Activated T-helper 1 cell treated with anti-CD3 and anti-CD28 coated beads, Interleukin-12 subunit alpha, Interleukin-12 subunit beta, Interleukin-2, Interleukin-4 antibody, amounts not matched to agents 30 ng/mL and 10 ng/mL and 1 ng/mL, durations not matched to agents 14 hours and 24 hours and 36 hours (primary cell): ENCODE results near the gene COX4I1. TPM values are rescaled to one million over a fixed set of nuclear protein-coding genes. Genes with fewer than 3 reads are reported as not detected.

Experiments used
- DNase-seq: peaks from one replicate; pipeline ENCODE4 v3.0.0; 2021; ENCODE audit warnings: low spot score
- H3K27ac Mint-ChIP-seq: one replicate; pipeline ENCODE4 v1.8.0; 2021; ENCODE audit warnings: mild to moderate bottlenecking, mixed read lengths
- H3K27me3 Mint-ChIP-seq: one replicate; pipeline ENCODE4 v1.8.0; 2022; ENCODE audit warnings: mild to moderate bottlenecking, moderate library complexity, mixed read lengths; ENCODE audit not compliant: insufficient read depth
- H3K36me3 Mint-ChIP-seq: one replicate; pipeline ENCODE4 v1.8.0; 2021; ENCODE audit warnings: low read depth, mixed read lengths
- H3K4me1 Mint-ChIP-seq: one replicate; pipeline ENCODE4 v1.8.0; 2021; ENCODE audit warnings: low read depth, mixed read lengths
- H3K4me3 Mint-ChIP-seq: one replicate; pipeline ENCODE4 v1.8.0; 2021; ENCODE audit warnings: mild to moderate bottlenecking, moderate library complexity, mixed read lengths
- H3K9me3 Mint-ChIP-seq: one replicate; pipeline ENCODE4 v1.8.0; 2021; ENCODE audit warnings: mixed read lengths
- intact Hi-C: fragments of 100-400 bp; cut with micrococcal nuclease; formaldehyde crosslinking; loops from one replicate; pipeline ENCODE4 v1.15.1; 2024
- total RNA-seq: library from RNA; stranded (reverse); gene quantifications from 2 replicates; pipeline ENCODE4 v1.2.3, GENCODE V29; 2022

The COX4I1 gene
- total RNA-seq, 1 donor from 2014 or later: 558 TPM

DNA sequence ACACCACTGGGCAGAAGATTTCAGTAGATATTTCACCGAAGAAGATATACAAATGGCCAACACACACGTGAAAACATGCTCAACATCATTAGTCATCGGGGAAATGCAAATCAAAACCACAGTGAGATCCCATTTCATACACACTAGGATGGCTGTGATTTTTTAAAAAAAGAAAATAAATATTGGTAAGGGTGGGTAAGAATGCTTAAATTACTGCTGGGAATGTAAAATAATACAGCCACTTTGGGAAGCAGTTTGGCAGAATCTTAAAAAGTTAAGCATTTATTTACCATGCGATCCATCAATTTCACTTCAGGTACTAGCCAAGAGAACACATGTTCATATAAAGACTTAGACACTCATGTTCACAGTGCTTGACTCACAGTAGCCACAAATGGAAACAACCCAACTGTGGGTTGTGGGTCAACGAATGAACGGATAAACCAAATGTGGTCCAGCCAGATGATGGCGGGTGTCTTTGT is 42.1 kb upstream of the COX4I1 start:
- Mint-ChIP-seq H3K27me3 (peaks cover 34% of the 10 kb centered on the region), H3K36me3 (no peaks in the 10 kb centered on the region)

DNA sequence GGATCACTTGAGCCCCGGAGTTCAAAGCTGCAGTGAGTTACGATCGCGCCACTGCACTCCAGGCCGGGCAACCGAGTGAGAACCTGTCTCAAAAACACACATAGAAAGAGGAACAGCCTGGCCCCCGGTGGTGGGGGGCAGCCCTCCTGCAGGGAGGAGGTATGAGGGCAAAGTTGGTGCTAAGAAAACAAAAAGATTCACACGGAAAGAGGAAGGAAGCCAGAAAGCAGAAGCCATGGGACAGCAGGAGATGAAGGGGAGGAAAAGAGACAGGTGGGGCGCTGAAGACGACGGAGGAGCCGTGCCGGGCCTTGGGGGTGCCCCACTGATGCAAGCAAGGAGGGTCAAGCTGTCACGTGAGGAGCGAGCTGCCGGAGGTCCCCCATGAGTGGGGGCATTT is 40.4 kb upstream of the COX4I1 start:
- H3K27ac Mint-ChIP-seq: no peak overlapping the region
- no peaks in the 10 kb centered on the region for H3K36me3 Mint-ChIP-seq
- no peak overlapping the region for H3K4me3 Mint-ChIP-seq
- no peak for DNase-seq
- intact Hi-C loops: no loop called here
- H3K9me3 Mint-ChIP-seq: no peaks in the 10 kb centered on the region
- no peaks in the 10 kb centered on the region for H3K4me1 Mint-ChIP-seq
- peaks cover 18% of the 10 kb centered on the region for H3K27me3 Mint-ChIP-seq

More for the DNA sequence above, 42.1 kb upstream of the COX4I1 start:
- no peak for DNase-seq
- intact Hi-C loops: no loop called here
- Mint-ChIP-seq H3K27ac (no peak overlapping the region), H3K4me1 (no peaks in the 10 kb centered on the region), H3K4me3 (no peak overlapping the region), H3K9me3 (no peaks in the 10 kb centered on the region)

DNA sequence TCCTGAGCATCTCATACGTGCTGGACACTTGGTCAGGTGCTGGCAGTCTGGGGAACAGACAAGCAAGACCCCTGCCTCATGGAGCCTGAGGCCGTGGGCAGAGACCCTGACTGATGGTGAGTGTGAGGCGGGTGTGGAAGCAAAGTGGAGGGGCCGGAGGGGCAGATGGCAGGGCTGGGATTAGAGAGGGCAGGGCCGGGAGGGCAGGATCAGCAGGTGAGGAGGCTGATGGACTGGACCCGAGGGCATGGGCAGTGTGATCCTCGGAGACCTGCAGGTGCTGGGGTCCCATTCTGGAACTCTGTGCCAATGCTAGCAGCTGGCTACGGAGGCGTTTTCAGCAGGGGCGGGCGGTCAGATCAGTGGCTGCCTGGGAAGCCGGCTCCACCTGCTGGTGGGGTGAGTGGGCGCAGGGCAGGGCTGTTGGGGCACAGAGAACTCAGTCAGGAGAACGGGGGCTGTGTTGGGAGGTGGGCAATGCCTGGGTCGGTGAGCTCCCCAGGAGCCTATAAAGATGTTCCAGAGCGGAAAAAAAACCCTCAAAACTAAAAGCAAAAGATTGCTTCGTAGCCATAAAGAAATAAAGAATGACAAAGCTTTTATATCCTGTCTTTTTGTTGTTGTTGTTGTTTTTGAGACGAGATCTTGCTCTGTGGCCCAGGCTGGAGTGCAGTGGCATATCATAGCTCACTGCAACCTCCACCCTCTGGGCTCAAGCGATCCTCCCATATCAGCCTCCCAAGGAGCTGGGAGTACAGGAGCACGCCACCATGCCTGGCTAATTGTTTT is 39.7 kb upstream of the COX4I1 start:
- Mint-ChIP-seq H3K27me3 (peaks cover 18% of the 10 kb centered on the region), H3K4me3 (no peak overlapping the region), H3K9me3 (no peaks in the 10 kb centered on the region), H3K4me1 (no peaks in the 10 kb centered on the region), H3K27ac (no peak overlapping the region), H3K36me3 (no peaks in the 10 kb centered on the region)
- intact Hi-C loops: no loop called here
- no peak for DNase-seq

DNA sequence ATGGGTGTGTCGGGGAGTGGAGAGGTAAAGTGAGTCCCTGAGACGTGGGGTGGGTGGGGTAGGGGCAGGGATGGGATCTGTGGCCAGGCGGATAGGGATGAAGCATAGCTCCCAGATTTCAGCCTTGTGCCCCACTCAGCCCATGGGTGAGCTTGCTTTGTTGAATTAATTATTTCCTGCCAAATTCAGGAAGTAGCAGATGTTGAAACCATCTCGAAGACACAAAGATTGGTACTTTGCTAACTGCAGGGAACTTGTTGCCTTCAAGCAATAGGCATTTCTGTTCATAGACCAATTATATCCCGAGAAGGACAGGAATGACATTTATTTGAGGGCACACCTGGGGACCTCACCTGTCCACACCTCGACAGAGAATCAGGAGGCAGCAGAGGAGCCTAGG is 37.6 kb upstream of the COX4I1 start:
- Mint-ChIP-seq H3K9me3 (no peaks in the 10 kb centered on the region), H3K36me3 (no peaks in the 10 kb centered on the region), H3K4me1 (no peaks in the 10 kb centered on the region), H3K27me3 (peaks cover 18% of the 10 kb centered on the region), H3K27ac (no peak overlapping the region), H3K4me3 (no peak overlapping the region)
- intact Hi-C loops: no loop called here
- no peak for DNase-seq

DNA sequence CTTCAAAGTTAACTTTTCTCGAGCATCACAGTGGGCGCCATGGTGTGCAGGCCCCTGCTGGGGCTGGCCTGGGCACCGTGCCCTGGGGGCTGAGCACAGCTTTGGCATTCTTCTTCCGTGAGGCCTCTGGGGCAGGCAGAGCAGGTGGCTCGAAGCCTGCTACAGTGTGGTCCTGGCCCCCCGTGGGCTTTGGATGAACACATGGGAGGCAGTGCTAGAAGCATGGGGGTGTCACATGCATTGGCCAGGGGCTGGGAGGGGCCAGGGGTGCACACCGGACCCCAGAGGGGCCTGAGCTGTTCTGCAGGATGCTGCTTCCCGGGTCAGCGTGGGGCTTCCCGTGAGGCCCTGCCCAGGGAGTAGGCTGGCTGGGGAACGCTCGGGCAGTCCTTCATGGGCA is 36.5 kb upstream of the COX4I1 start:
- intact Hi-C loops: no loop called here
- Mint-ChIP-seq H3K4me1 (no peaks in the 10 kb centered on the region), H3K27me3 (peaks cover 13% of the 10 kb centered on the region), H3K4me3 (no peak overlapping the region), H3K36me3 (no peaks in the 10 kb centered on the region), H3K27ac (no peak overlapping the region), H3K9me3 (no peaks in the 10 kb centered on the region)
- DNase-seq: no peak

DNA sequence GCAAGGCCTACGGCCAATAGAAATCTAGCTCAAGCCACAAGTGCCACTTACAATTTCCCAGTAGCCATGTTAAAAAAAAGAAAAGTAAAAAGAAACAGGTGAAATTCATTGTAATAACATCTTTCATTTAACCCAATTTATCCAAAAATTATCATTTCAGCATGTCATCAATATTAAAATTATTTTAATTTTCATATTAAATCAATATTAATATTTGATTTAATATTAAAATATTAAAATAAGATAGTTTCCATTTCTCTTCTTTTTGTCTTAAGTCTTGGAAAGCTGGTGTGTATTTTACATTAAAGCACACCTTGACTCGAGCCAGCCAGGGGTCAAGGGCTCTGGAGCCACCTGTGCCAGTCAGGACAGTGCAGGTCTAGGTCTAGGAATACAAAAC is 35.9 kb upstream of the COX4I1 start:
- no peak for DNase-seq
- no peak overlapping the region for H3K27ac Mint-ChIP-seq
- H3K27me3 Mint-ChIP-seq: peaks cover 13% of the 10 kb centered on the region
- no peaks in the 10 kb centered on the region for H3K36me3 Mint-ChIP-seq
- no peaks in the 10 kb centered on the region for H3K9me3 Mint-ChIP-seq
- H3K4me3 Mint-ChIP-seq: no peak overlapping the region
- no peaks in the 10 kb centered on the region for H3K4me1 Mint-ChIP-seq
- intact Hi-C loops: no loop called here

DNA sequence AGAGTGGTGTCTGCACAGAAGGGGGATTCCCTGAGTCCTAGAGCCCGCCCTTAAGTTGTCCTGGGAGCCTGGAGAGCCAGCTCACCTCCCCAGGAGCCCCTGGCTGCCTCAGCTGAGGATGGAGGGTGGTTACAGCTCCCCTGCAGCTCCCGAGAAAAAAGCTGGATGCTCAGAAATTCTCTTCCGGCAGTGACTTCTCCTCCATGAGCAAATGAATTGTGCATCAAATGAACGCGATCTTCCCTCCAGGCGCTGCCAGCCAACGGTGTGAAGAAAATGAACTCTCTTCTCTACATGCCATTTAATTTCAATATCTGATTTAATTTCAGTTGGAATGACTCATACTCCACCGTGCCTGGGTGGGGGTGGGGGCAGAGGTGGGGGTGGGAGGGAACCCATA is 34.3 kb upstream of the COX4I1 start:
- no peaks in the 10 kb centered on the region for H3K36me3 Mint-ChIP-seq
- no peaks in the 10 kb centered on the region for H3K9me3 Mint-ChIP-seq
- H3K27me3 Mint-ChIP-seq: no peaks in the 10 kb centered on the region
- no peaks in the 10 kb centered on the region for H3K4me1 Mint-ChIP-seq
- H3K4me3 Mint-ChIP-seq: no peak overlapping the region
- no peak overlapping the region for H3K27ac Mint-ChIP-seq
- intact Hi-C loops: no loop called here
- no peak for DNase-seq

DNA sequence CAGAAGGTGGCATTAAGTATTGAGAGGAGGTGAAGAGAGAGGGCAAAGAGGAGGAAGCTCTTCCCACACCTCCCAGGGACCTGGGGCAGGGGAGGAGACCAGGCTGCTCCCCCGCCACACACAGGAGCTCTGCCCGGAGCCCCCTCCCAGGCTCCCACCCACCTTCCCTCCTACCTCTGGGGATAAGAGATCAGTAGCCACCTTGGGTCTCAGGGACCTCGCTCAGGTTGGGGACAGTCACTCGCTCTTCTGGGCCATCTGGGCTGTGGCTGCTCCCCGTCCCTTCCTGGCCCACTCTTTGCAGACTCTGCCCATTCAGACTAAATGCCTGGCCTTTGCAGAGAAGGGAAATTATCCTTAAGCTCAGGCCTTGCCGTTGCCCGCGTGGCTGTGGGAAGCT is 33.7 kb upstream of the COX4I1 start:
- no peak overlapping the region for H3K4me3 Mint-ChIP-seq

DNA sequence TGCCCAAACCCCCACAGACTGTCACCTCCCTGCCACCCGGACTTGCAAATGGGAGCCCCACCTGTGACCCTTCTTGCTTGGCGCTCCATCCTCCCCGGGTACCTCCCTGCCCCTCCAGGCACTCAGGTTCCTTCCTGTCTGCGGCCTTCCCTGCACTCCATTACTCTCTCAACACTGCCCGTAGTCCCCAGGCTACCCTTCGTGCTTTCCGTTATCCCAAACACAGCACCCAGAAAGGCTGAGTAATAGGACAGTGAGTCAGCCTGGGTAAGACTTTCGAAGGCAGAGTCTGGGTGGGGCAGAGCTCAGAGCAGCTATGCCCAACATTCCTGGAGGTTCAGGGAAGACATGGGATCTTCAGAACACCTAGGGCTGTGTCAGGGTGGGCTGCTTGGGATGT is 32.0 kb upstream of the COX4I1 start:
- Mint-ChIP-seq H3K36me3 (no peaks in the 10 kb centered on the region), H3K4me1 (no peaks in the 10 kb centered on the region), H3K4me3 (no peak overlapping the region), H3K27me3 (no peaks in the 10 kb centered on the region), H3K27ac (no peak overlapping the region), H3K9me3 (no peaks in the 10 kb centered on the region)
- no peak for DNase-seq
- intact Hi-C loops: no loop called here

More for the DNA sequence above, 33.7 kb upstream of the COX4I1 start:
- intact Hi-C loops: no loop called here
- H3K36me3 Mint-ChIP-seq: no peaks in the 10 kb centered on the region
- no peaks in the 10 kb centered on the region for H3K4me1 Mint-ChIP-seq
- H3K27me3 Mint-ChIP-seq: no peaks in the 10 kb centered on the region
- no peak for DNase-seq
- H3K27ac Mint-ChIP-seq: no peak overlapping the region
- H3K9me3 Mint-ChIP-seq: no peaks in the 10 kb centered on the region

DNA sequence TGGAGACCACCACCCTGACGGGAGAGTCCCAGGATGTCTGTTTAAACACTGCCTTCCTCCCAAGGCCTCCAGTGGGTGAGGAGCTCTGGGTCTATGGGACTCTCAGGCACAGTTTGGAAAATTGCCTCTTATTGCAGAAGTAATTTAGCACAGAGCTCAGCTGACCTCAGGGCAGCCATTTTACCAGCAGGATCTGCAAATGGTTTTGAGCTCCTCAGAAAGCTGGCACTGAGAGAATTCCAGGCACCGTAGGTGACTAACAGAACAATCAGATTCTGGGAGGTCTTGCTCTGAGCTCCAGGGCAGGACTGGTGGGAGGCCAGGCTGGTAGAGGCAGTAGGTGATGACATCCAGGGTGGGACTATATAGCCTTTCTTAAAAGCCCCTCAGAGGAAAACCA is 31.3 kb upstream of the COX4I1 start:
- no peaks in the 10 kb centered on the region for H3K36me3 Mint-ChIP-seq
- no peaks in the 10 kb centered on the region for H3K9me3 Mint-ChIP-seq
- intact Hi-C loops: no loop called here
- H3K4me3 Mint-ChIP-seq: no peak overlapping the region
- H3K27me3 Mint-ChIP-seq: no peaks in the 10 kb centered on the region
- DNase-seq: no peak
- no peak overlapping the region for H3K27ac Mint-ChIP-seq
- no peaks in the 10 kb centered on the region for H3K4me1 Mint-ChIP-seq

DNA sequence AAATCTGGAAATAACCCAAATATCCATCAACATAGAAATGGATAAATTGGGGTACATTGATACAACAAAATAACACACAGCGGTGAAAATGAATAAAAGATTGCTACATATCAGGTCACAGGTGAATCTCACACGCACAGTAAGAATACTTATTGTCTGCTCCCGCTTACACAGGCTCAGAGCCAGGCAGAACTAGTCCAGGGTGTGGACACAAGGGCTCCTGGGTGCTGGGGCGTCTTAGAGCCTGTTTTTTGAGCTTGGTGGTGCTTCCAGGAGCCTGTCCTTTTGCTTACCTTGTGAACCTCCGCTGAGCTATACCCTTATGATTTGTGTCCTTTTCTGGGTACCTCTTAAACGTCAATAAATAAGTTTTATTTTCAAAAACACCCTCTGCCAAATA is 28.8 kb upstream of the COX4I1 start:
- H3K27me3 Mint-ChIP-seq: no peaks in the 10 kb centered on the region
- H3K36me3 Mint-ChIP-seq: no peaks in the 10 kb centered on the region
- no peaks in the 10 kb centered on the region for H3K9me3 Mint-ChIP-seq
- no peaks in the 10 kb centered on the region for H3K4me1 Mint-ChIP-seq
- DNase-seq: no peak
- H3K27ac Mint-ChIP-seq: no peak overlapping the region
- intact Hi-C loops: no loop called here
- H3K4me3 Mint-ChIP-seq: no peak overlapping the region

DNA sequence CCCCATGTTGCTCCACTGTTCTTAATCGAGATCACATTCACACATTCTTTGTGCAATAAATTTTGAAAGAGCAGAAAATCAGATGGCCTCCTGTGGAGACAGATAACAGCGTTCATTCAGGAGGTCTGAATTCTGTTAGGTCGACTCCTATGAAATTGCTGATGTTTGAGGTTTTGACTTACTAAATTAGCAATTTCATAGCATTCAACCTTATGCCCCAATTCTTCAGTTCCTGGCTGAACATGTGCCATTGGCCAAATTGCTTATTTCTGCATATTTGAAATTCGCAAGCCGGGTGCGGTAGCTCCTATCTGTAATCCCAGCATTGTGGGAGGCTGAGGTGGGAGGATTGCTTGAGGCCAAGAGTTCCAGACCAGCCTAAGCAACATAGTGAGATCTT is 26.5 kb upstream of the COX4I1 start:
- Mint-ChIP-seq H3K27ac (no peak overlapping the region), H3K9me3 (no peaks in the 10 kb centered on the region), H3K4me1 (no peaks in the 10 kb centered on the region), H3K27me3 (no peaks in the 10 kb centered on the region), H3K36me3 (peaks cover 3% of the 10 kb centered on the region), H3K4me3 (no peak overlapping the region)
- DNase-seq: no peak
- intact Hi-C loops: no loop called here

DNA sequence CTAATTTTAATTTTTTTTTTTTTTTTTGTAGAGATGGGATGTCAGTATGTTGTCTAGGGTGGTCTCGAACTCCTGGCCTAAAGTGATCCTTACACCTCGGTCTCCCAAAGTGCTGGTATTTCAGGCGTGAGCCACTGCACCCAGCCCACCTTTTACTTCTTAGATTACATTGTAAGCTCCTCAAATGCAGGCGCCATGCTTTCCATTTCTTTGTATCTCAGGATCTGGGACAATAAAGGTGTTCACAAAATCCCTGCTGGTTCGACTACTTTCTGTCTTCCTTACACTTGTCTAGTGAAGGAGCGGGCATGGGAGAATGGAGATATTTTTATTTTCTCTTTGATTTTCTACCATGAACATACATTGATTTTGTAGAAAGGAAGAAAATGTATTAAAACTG is 25.4 kb upstream of the COX4I1 start:
- Mint-ChIP-seq H3K27ac (no peak overlapping the region), H3K4me3 (no peak overlapping the region), H3K4me1 (peaks cover 4% of the 10 kb centered on the region), H3K9me3 (no peaks in the 10 kb centered on the region), H3K27me3 (no peaks in the 10 kb centered on the region), H3K36me3 (peaks cover 11% of the 10 kb centered on the region)
- intact Hi-C loops: no loop called here
- no peak for DNase-seq

DNA sequence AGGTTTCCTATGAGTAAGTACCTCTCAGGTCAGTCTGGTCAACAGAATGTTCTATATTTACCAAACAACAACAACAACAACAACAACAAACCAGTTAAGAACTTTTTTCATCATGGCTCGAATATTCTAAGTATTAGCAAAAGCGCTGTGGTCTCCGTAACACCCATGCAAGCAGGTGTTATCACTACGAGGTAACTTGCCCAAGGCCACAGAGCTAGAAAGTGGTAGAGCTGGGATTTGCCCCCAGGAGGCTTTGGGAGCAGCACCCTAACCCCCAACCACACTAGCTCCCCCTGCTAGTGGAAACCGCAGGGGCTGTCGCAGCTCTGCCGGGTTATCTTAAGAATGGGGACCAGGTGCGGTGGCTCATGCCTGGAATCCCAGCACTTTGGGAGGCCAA is 24.7 kb upstream of the COX4I1 start:
- DNase-seq: no peak
- intact Hi-C loops: no loop called here
- Mint-ChIP-seq H3K27ac (no peak overlapping the region), H3K9me3 (no peaks in the 10 kb centered on the region), H3K4me1 (peaks cover 6% of the 10 kb centered on the region), H3K4me3 (no peak overlapping the region), H3K36me3 (peaks cover 15% of the 10 kb centered on the region), H3K27me3 (no peaks in the 10 kb centered on the region)
